Thoracic aorta (tissue), 2 donors: ENCODE measurements around the gene CCL17. TPM values are rescaled to one million over a fixed set of nuclear protein-coding genes. Genes with fewer than 3 reads are reported as not detected.

Experiments
- ATAC-seq: fragments of 150-250 bp; one replicate; pipeline ENCODE4 v1.8.0; 2017; ENCODE audit warnings: low read depth; ENCODE audit not compliant: insufficient number of reproducible peaks, low FRiP score
- DNase-seq: peaks from one replicate; pipeline ENCODE4 v3.0.0-alpha.2; 2020; ENCODE audit warnings: low spot score
- H3K27ac ChIP-seq, 2 donors: fragments of 200-600 bp; sonication (generic); 1 replicate in 1 of 2; 2 replicates in 1 of 2; pipeline ENCODE4 v1.5.1; 2016; ENCODE audit warnings: mild to moderate bottlenecking in 2 of 2, moderate library complexity in 2 of 2
- H3K27me3 ChIP-seq: fragments of 200-600 bp; sonication (generic); replicated peaks from 2 replicates; pipeline ENCODE4 v1.6.0; 2016; ENCODE audit warnings: mild to moderate bottlenecking; ENCODE audit not compliant: insufficient read depth
- H3K36me3 ChIP-seq: fragments of 200-600 bp; sonication (generic); one replicate; pipeline ENCODE4 v1.5.1; 2016
- H3K4me1 ChIP-seq, 2 donors: fragments of 200-600 bp; sonication (generic); 1 replicate in 1 of 2; 2 replicates in 1 of 2; pipeline versions ENCODE4 v1.5.1 to v1.6.0; 2016; ENCODE audit warnings: low read depth in 2 of 2, mild to moderate bottlenecking in 1 of 2; ENCODE audit not compliant: control insufficient read depth in 1 of 2
- H3K4me3 ChIP-seq: fragments of 200-600 bp; sonication (generic); 2 replicates; pipeline ENCODE4 v1.5.1; 2016; ENCODE audit warnings: mild to moderate bottlenecking
- H3K9me3 ChIP-seq: fragments of 200-600 bp; sonication (generic); 2 replicates; pipeline ENCODE4 v1.5.1; 2016
- CTCF ChIP-seq: fragments of 200-600 bp; sonication (generic); IDR thresholded peaks from one replicate; pipeline ENCODE4 v1.5.1; 2019; ENCODE audit warnings: antibody characterized with exemption
- total RNA-seq, 2 donors: library from RNA; depleted of rRNA; stranded (reverse); fragments of >200 nt; gene quantifications; one replicate each; pipeline versions ENCODE4 v1.1.0 to v1.2.3, GENCODE V29; 2016

The CCL17 gene
- total RNA-seq, 2 donors from 2014 or later = not detected

GRCh38 chr16:57462209-57462977, 57.8 kb downstream of the CCL17 start, which contains the start of gene POLR2C:
Gene POLR2C (plus strand): TSS chr16:57462679. CDS start chr16:57462725, 46 bp downstream.
- Histone ChIP-seq H3K4me1 (peaks cover 11 to 20% of the 10 kb centered on the region in 2 donors), H3K27ac (peak within 1 kb of the TSS; percentile 62 to 78)
- peak; percentile 45 for DNase-seq

GRCh38 chr16:57462978-57463362, 58.4 kb downstream of the CCL17 start:
- H3K9me3 ChIP-seq = no peaks in the 10 kb centered on the region
- H3K4me1 ChIP-seq = peaks cover 11 to 20% of the 10 kb centered on the region in 2 donors
- DNase-seq = no peak
- H3K27me3 ChIP-seq = no peaks in the 10 kb centered on the region
- TF ChIP-seq CTCF = no peak
- peaks cover 40% of the 10 kb centered on the region for H3K36me3 ChIP-seq
- ATAC-seq = no peak
- H3K4me3 ChIP-seq = peak overlapping the region; percentile 86
- peak overlapping the region; percentile 62 to 78 for H3K27ac ChIP-seq

More at GRCh38 chr16:57462209-57462977, 57.8 kb downstream of the CCL17 start, which contains the start of gene POLR2C:
- Histone ChIP-seq H3K4me3 (peak within 1 kb of the TSS; percentile 86), H3K9me3 (no peaks in the 10 kb centered on the region), H3K36me3 (peaks cover 40% of the 10 kb centered on the region), H3K27me3 (no peaks in the 10 kb centered on the region)
- ATAC-seq = peak; percentile 83
- TF ChIP-seq CTCF = peak; percentile 93

- H3K4me3 ChIP-seq = no peak overlapping the region
- TF ChIP-seq CTCF = no peak
- H3K27me3 ChIP-seq = no peaks in the 10 kb centered on the region
- DNase-seq (no peak), ATAC-seq (no peak)
- H3K9me3 ChIP-seq = no peaks in the 10 kb centered on the region
- H3K36me3 ChIP-seq = peaks cover 45% of the 10 kb centered on the region
- H3K4me1 ChIP-seq = peaks cover 11 to 20% of the 10 kb centered on the region in 2 donors
- no peak overlapping the region for H3K27ac ChIP-seq
These were observed 60.0 kb downstream of the CCL17 start for GRCh38 chr16:57464523-57464922.

Other genes starting within 250 kb of the CCL17 start
- gene PSME3IP1, start 218.7 kb upstream of the CCL17 start, total RNA-seq = 10 to 100 TPM; 39.1 to 64.8 TPM
- 10 to 100 TPM; 28.7 to 32.5 TPM for gene RSPRY1, start 218.4 kb upstream of the CCL17 start, total RNA-seq
- 10 to 100 TPM; 54.7 to 64.0 TPM for gene ARL2BP, start 159.5 kb upstream of the CCL17 start, total RNA-seq
- 1 to 10 TPM; 3.1 to 8.6 TPM for gene PLLP, start 120.1 kb upstream of the CCL17 start, total RNA-seq
- not detected for gene CCL22, start 46.0 kb upstream of the CCL17 start, total RNA-seq
- 100 to 1,000 TPM; 106 to 117 TPM for gene CX3CL1, start 32.3 kb upstream of the CCL17 start, total RNA-seq
- 10 to 100 TPM; 18.1 to 25.0 TPM for gene CIAPIN1, start 42.6 kb downstream of the CCL17 start, total RNA-seq
- gene COQ9, start 42.7 kb downstream of the CCL17 start, total RNA-seq = 10 to 100 TPM; 29.5 to 33.5 TPM
- gene POLR2C, start 57.9 kb downstream of the CCL17 start, total RNA-seq = 100 to 1,000 TPM; 110 to 130 TPM
- 10 to 100 TPM; 43.2 to 70.1 TPM for gene DOK4, start 81.7 kb downstream of the CCL17 start, total RNA-seq
- gene CCDC102A, start 131.8 kb downstream of the CCL17 start, total RNA-seq = 10 to 100 TPM; 26.4 to 43.2 TPM
- gene ADGRG5, start 137.9 kb downstream of the CCL17 start, total RNA-seq = under 1 TPM in 1 of 2 donors, not detected in 1; 0.27 TPM
- gene ADGRG1, start 223.9 kb downstream of the CCL17 start, total RNA-seq = 10 to 100 TPM in 1 of 2 donors, 1 to 10 TPM in 1; 5.4 to 79.1 TPM